ENCODE data around the gene BCO1. TPM values are rescaled to one million over a fixed set of nuclear protein-coding genes. Genes with fewer than 3 reads are reported as not detected.

The BCO1 gene
- total RNA-seq, 2 experiments from 2014 or later: not detected

- CTCF ChIA-PET (ENCODE audit: unreplicated experiment): no interaction called here
- Histone ChIP-seq H4K20me1 (ENCODE audit: insufficient read depth, low read length) (no peaks in the 10 kb centered on the region), H3K9me3 (ENCODE audit: low read length) (no peaks in the 10 kb centered on the region), H3K4me2 (ENCODE audit: low read length) (no peak overlapping the region), H3K79me2 (ENCODE audit: insufficient read depth, low read depth, low read length) (no peaks in the 10 kb centered on the region), H3K9me2 (ENCODE audit: insufficient read depth, low read length) (no peaks in the 10 kb centered on the region), H3K4me3 (ENCODE audit: low read depth, low read length, poor library complexity, severe bottlenecking) (no peak overlapping the region), H3K4me1 (ENCODE audit: insufficient read depth, low read length, poor library complexity, severe bottlenecking) (peaks cover 7% of the 10 kb centered on the region), H2AFZ (ENCODE audit: low read length) (no peak overlapping the region), H3K27ac (ENCODE audit: low read depth, low read length, poor library complexity, severe bottlenecking) (no peak overlapping the region), H3K36me3 (ENCODE audit: insufficient read depth, low read length) (no peaks in the 10 kb centered on the region)
- TF ChIP-seq EZH2phosphoT487 (IDR thresholded peaks at IDR 0.05; ENCODE audit: borderline replicate concordance, low read depth, low read length): no peak
- TF ChIP-seq, protein P1, sequence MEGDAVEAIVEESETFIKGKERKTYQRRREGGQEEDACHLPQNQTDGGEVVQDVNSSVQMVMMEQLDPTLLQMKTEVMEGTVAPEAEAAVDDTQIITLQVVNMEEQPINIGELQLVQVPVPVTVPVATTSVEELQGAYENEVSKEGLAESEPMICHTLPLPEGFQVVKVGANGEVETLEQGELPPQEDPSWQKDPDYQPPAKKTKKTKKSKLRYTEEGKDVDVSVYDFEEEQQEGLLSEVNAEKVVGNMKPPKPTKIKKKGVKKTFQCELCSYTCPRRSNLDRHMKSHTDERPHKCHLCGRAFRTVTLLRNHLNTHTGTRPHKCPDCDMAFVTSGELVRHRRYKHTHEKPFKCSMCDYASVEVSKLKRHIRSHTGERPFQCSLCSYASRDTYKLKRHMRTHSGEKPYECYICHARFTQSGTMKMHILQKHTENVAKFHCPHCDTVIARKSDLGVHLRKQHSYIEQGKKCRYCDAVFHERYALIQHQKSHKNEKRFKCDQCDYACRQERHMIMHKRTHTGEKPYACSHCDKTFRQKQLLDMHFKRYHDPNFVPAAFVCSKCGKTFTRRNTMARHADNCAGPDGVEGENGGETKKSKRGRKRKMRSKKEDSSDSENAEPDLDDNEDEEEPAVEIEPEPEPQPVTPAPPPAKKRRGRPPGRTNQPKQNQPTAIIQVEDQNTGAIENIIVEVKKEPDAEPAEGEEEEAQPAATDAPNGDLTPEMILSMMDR (conservative IDR thresholded peaks at IDR 0.05; ENCODE audit: low read length): no peak
- POLR2A ChIA-PET: interaction anchor here (2.2 kb wide), 1 partner anchor 12 kb away, joined by 5 read pairs; no protein-coding TSS in a partner anchor
- no peak for DNase-seq (ENCODE audit: low spot score)
- no TSS peak for BruUV-seq (replicated peaks)
- intact Hi-C loops (cut with micrococcal nuclease; ENCODE audit: unreplicated experiment): no loop called here
These were observed 10.7 kb upstream of the BCO1 start for GRCh38 chr16:81227785-81228184.

DNA sequence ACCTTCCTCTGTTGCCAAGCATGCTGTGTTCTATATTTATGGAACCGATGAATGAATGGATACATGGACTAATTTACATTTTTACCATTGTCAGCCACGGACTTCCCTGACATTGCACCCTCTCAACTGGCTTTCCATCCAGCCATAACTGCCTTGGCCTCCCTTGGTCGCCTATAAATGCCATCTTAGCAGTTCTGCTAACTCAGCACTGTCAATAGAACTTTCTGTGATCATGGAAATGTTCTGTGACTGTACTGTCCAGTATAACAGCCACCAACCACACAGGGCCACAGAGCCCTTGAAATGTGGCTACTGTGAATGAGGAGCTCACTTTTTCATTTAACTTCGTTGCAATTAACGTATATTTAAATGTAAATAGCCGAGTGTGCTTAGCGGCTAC is 8.7 kb upstream of the BCO1 start:
- H4K20me1 ChIP-seq (ENCODE audit: insufficient read depth, low read length): no peaks in the 10 kb centered on the region
- no peak overlapping the region for H3K4me3 ChIP-seq (ENCODE audit: low read depth, low read length, poor library complexity, severe bottlenecking)
- H3K4me2 ChIP-seq (ENCODE audit: low read length): no peak overlapping the region
- no peak for DNase-seq (ENCODE audit: low spot score)
- TF ChIP-seq, protein P1 (conservative IDR thresholded peaks at IDR 0.05; ENCODE audit: low read length): no peak
- TF ChIP-seq EZH2phosphoT487 (IDR thresholded peaks at IDR 0.05; ENCODE audit: borderline replicate concordance, low read depth, low read length): no peak
- POLR2A ChIA-PET: interaction anchor here (0.6 to 1.0 kb wide), 2 partner anchors 24 to 153 kb away, joined by 3 to 4 read pairs; partner anchors contain the start of gene C16orf46
- no TSS peak for BruUV-seq (replicated peaks)
- H3K4me1 ChIP-seq (ENCODE audit: insufficient read depth, low read length, poor library complexity, severe bottlenecking): peaks cover 7% of the 10 kb centered on the region
- H2AFZ ChIP-seq (ENCODE audit: low read length): no peak overlapping the region
- H3K9me2 ChIP-seq (ENCODE audit: insufficient read depth, low read length): no peaks in the 10 kb centered on the region
- CTCF ChIA-PET (ENCODE audit: unreplicated experiment): no interaction called here
- H3K36me3 ChIP-seq (ENCODE audit: insufficient read depth, low read length): no peaks in the 10 kb centered on the region
- no peaks in the 10 kb centered on the region for H3K79me2 ChIP-seq (ENCODE audit: insufficient read depth, low read depth, low read length)
- H3K9me3 ChIP-seq (ENCODE audit: low read length): no peaks in the 10 kb centered on the region
- H3K27ac ChIP-seq (ENCODE audit: low read depth, low read length, poor library complexity, severe bottlenecking): no peak overlapping the region
- intact Hi-C loops (cut with micrococcal nuclease; ENCODE audit: unreplicated experiment): no loop called here

DNA sequence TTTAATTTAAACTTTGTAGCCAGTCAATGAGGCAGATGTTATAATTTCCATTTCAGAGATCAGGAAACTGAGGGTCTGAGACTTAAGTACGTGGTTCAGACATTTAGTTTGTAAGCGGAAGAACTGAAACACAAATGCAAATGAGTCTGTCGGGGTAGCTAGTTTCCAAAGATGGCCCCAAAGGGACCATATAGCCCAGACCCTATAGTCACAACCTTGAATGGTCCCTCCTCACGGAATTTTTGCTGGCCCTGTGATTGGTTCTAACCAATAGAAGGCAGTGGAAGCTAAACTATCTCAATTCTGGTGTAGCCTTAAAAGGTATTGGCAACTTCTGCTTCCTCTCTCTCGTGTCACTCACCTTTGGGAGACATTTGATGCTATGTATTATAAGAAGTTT is 7.5 kb upstream of the BCO1 start:
- H3K9me3 ChIP-seq (ENCODE audit: low read length): no peaks in the 10 kb centered on the region
- ChIA-PET POLR2A (no interaction called here), CTCF (ENCODE audit: unreplicated experiment) (no interaction called here)
- no TSS peak for BruUV-seq (replicated peaks)
- TF ChIP-seq EZH2phosphoT487 (IDR thresholded peaks at IDR 0.05; ENCODE audit: borderline replicate concordance, low read depth, low read length): no peak
- TF ChIP-seq, protein P1 (conservative IDR thresholded peaks at IDR 0.05; ENCODE audit: low read length): no peak
- H2AFZ ChIP-seq (ENCODE audit: low read length): peak overlapping the region; percentile 53
- no peaks in the 10 kb centered on the region for H3K36me3 ChIP-seq (ENCODE audit: insufficient read depth, low read length)
- intact Hi-C loops (cut with micrococcal nuclease; ENCODE audit: unreplicated experiment): no loop called here
- DNase-seq (ENCODE audit: low spot score): peak; percentile 3
- no peaks in the 10 kb centered on the region for H3K9me2 ChIP-seq (ENCODE audit: insufficient read depth, low read length)
- H3K27ac ChIP-seq (ENCODE audit: low read depth, low read length, poor library complexity, severe bottlenecking): no peak overlapping the region
- H3K4me2 ChIP-seq (ENCODE audit: low read length): peak overlapping the region; percentile 32
- no peak overlapping the region for H3K4me3 ChIP-seq (ENCODE audit: low read depth, low read length, poor library complexity, severe bottlenecking)
- H4K20me1 ChIP-seq (ENCODE audit: insufficient read depth, low read length): no peaks in the 10 kb centered on the region
- peaks cover 7% of the 10 kb centered on the region for H3K4me1 ChIP-seq (ENCODE audit: insufficient read depth, low read length, poor library complexity, severe bottlenecking)
- H3K79me2 ChIP-seq (ENCODE audit: insufficient read depth, low read depth, low read length): no peaks in the 10 kb centered on the region
